AG04449 (cell line): Measurements from ENCODE around the gene AIRE.

ENCODE experiments used
- CTCF ChIA-PET: fragments of 350-600 bp; formaldehyde crosslinking; extraction: SDS; loops from one replicate; lab custom pipeline; 2021; ENCODE audit warnings: antibody characterized with exemption; lab: Yijun Ruan, JAX
- POLR2A ChIA-PET: fragments of 400-600, 350-600 bp; formaldehyde crosslinking; extraction: SDS; loops from one replicate; lab custom pipeline; 2020; ENCODE audit warnings: antibody characterized with exemption, inconsistent platforms; lab: Yijun Ruan, JAX
- DNase-seq: peaks from one replicate; pipeline ENCODE4 v3.0.0-alpha.2; 2010; ENCODE audit warnings: low read depth, low spot score
- H3K4me3 ChIP-seq: 2 replicates; pipeline ENCODE4 v1.5.1; 2011; ENCODE audit warnings: low read depth, mild to moderate bottlenecking, control low read depth, low read length
- TF ChIP-seq, protein P1 (sequence below): IDR thresholded peaks from one replicate; pipeline ENCODE4 v1.5.1; 2011; ENCODE audit warnings: mild to moderate bottlenecking, moderate library complexity, low read length, control low read depth, inconsistent platforms; ENCODE audit not compliant: insufficient read depth; ENCODE audit errors: missing control alignments

Gene AIRE

DNA sequence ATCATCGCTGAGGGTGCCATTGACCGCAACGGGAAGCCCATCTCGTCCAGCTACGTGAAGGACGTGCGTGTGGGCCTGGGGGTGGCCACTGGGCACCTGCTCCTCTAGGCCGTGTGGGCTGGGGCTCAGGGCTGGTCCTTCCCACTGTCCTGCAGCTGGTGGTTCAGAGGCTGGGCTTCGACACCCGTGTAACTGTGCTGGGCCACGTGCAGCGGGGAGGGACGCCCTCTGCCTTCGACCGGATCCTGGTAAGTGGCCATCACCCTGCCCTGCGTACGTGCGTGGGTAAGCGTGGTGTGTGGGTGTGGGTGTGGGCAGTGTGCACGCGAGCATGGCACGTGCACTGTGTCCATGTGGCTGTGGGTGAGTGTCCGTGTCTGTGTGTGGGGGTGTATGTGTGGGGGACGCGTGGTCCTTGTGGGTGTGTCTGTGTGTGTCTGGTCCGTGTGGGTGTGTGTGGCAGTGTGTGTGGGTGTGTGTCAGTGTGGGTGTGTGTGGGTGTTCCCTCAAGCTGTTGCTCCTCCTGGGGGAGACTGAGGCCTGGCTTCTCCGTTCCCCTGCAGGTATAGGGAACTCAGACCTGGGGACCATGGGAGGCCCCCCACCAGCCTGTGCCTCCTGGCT, 30.7 kb downstream of the AIRE start:
- H3K4me3 ChIP-seq = no peak overlapping the region
- TF ChIP-seq, protein P1, sequence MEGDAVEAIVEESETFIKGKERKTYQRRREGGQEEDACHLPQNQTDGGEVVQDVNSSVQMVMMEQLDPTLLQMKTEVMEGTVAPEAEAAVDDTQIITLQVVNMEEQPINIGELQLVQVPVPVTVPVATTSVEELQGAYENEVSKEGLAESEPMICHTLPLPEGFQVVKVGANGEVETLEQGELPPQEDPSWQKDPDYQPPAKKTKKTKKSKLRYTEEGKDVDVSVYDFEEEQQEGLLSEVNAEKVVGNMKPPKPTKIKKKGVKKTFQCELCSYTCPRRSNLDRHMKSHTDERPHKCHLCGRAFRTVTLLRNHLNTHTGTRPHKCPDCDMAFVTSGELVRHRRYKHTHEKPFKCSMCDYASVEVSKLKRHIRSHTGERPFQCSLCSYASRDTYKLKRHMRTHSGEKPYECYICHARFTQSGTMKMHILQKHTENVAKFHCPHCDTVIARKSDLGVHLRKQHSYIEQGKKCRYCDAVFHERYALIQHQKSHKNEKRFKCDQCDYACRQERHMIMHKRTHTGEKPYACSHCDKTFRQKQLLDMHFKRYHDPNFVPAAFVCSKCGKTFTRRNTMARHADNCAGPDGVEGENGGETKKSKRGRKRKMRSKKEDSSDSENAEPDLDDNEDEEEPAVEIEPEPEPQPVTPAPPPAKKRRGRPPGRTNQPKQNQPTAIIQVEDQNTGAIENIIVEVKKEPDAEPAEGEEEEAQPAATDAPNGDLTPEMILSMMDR = no peak
- CTCF ChIA-PET = interaction anchor here (1.2 to 4.3 kb wide), 3 partner anchors 13 to 21 kb away, joined by 4 to 26 read pairs (median 4); no protein-coding TSS in a partner anchor
- POLR2A ChIA-PET = interaction anchor here (0.6 to 1.1 kb wide), 2 partner anchors 10 to 12 kb away, joined by 4 read pairs; no protein-coding TSS in a partner anchor
- no peak for DNase-seq

DNA sequence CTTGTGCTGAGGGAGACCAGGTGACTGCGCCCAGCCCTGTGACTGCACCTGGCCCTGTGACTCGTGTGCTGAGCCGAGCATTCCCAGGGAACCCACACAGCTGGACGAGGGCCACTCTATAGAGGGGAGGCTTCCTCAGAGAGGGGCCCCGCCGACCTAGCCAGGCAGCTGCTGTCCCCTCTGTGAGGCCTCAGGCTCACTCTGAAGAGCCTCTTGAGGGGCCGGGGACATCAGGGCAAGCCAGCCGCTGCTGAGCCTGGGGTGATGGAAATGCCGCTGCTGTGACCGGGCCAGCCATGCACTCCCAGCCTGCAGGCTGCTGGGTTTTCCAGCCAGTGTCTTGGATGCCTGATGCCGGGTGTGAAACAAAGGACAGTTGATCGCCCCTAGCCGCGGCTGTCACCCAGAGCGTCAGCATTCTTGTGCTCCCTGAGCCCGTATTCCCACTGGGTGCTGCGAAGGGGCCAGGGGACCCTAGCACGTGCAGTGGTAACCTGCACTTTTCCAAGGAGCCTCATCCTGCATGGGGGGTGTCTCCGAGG, 31.6 kb downstream of the AIRE start:
- TF ChIP-seq, protein P1 = no peak
- no peak overlapping the region for H3K4me3 ChIP-seq
- ChIA-PET CTCF (interaction anchor here (1.3 to 4.3 kb wide), 2 partner anchors 14 kb away, joined by 4 to 26 read pairs; no protein-coding TSS in a partner anchor), POLR2A (interaction anchor here (0.6 kb wide), 1 partner anchor 13 kb away, joined by 4 read pairs; no protein-coding TSS in a partner anchor)
- DNase-seq = no peak

DNA sequence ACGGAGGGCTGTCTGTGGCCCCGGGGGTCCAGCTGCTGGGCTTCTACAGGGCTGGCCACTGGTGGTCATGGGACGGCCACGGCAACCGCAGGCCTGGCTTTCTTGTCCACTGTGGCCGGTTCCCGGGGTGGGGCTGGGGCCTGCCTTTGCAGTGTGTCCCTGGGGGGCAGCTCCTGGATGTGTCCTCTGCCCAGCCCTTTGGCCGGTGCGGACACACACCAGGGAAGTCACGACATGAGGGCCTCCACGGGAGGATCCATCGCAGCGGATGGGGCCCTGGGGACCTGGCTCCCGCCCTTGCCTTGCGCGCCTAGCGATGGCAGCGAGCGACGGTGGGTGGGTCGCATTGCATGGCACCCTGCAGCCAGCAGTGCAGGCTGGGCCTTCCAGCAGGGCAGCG, 32.2 kb downstream of the AIRE start:
- DNase-seq = no peak
- CTCF ChIA-PET = interaction anchor here (1.3 kb wide), 1 partner anchor 14 kb away, joined by 4 read pairs; no protein-coding TSS in a partner anchor
- H3K4me3 ChIP-seq = no peak overlapping the region
- POLR2A ChIA-PET = no interaction called here
- TF ChIP-seq, protein P1 = no peak

DNA sequence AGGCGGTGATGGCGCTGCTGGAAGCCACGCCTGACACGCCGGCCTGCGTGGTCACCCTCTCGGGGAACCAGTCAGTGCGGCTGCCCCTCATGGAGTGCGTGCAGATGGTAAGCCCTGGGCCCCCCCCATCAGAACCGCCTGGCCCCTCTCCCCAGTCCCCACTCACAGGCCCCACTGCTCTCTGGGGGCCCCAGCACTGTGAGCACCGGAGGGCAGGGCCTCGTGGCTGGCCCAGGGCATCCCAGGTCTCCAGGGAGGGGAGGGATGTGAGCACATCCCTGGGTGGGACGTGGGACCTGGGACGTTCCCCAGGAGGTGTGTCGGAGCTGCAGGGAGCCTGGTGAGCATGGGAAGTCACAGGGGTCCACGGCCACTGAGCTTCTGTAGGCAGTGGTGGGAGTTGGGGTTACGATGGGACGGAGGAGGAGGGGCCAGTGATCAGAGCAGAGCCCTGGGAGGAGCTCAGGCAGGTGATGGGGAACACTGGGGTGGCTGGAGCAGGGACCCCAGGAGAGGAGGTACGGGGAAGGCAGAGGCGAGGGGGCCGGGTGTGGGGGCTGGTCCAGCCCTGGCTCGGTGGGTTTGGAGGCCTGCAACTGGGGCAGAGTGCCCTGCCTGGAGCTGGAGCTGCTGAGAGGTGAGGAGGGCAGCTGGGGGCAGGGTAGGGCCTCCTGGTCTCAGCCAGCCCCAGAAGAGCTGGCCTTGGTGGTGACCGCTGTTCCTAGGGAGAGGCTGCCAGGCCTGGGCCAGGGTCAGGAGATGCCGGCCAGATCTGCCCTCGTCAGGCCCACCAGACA, 33.0 kb downstream of the AIRE start:
- POLR2A ChIA-PET = interaction anchor here (1.4 kb wide), 1 partner anchor 15 kb away, joined by 4 read pairs; no protein-coding TSS in a partner anchor
- TF ChIP-seq, protein P1 = no peak
- no peak overlapping the region for H3K4me3 ChIP-seq
- no peak for DNase-seq
- CTCF ChIA-PET = interaction anchor here (1.3 kb wide), 1 partner anchor 15 kb away, joined by 4 read pairs; no protein-coding TSS in a partner anchor

DNA sequence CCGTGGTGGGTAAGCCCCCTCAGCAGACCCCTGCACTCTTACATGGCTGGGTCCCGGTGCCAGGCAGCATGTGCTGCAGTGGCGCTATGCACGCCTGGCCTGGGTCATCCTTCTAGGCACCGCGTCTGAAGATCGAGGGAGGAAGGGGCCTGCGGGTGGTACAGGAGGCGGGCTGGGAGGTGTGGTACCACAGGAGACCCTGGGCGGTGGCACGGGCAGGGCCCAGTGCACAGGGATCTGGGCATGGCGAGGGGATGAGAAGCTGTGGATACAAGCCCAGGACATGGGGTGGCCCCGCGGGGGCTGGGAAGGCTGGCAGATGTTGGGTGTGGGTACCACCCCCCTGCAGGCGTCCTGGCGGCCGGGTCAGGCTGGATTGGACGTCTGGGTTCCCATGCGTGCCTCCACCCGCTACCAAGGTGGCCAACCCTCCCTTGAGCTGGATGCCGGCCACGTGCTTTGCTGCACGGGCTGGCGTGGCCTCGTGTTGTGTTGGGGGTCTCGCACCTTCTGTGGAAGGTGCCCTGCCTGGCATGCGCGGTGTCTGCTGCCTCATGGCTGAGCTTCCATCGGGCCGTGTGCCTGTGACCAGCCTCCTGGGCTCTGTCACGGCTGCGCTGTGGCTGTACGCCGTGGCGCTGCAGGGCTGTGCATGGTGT, 33.9 kb downstream of the AIRE start:
- CTCF ChIA-PET = interaction anchor here (0.9 to 1.4 kb wide), 4 partner anchors 12 to 18 kb away, joined by 3 to 6 read pairs (median 4); no protein-coding TSS in a partner anchor
- no peak overlapping the region for H3K4me3 ChIP-seq
- TF ChIP-seq, protein P1 = no peak
- DNase-seq = no peak
- POLR2A ChIA-PET = interaction anchor here (1.4 kb wide), 1 partner anchor 14 kb away, joined by 4 read pairs; no protein-coding TSS in a partner anchor
